ENCODE measurements around the gene LRP3.

- TF ChIP-seq CTCF (IDR thresholded peaks at IDR 0.05 in 2 of 3, conservative IDR thresholded peaks at IDR 0.05 in 1 of 3; ENCODE audit: borderline replicate concordance in 1 of 3, insufficient read depth in 1 of 3, low read depth in 2 of 3, low read length in 2 of 3), result no peak
- TF ChIP-seq ZNF274 (IDR thresholded peaks at IDR 0.05; ENCODE audit: low read depth, low read length), result no peak
Observed at GRCh38 chr19:33247441-33247819, 53.3 kb downstream of the LRP3 start.

Measured in HCT116 (cell line).